ENCODE results near the gene E2F6.

Gene E2F6

DNA sequence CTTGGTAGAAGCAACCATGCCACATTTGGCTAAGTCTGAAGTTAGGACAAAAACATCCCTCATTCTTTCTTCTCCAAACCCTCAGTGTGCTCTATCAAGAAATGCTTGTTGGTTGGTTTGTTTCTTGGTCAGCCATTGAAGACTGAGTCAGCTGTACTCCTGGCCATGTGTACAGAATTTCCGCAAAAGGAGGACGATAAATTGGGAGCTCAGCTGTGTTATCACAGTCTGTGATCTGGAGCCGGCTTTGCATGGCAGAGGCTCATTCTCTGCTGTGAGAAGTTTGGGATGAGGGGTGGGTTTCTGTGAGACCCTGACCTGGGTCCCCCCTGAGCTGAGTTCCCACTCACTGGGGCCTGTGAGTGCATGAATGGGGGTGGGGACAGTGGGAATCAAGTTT is 26.3 kb upstream of the E2F6 start:
- DNase-seq (ENCODE audit: extremely low read depth, insufficient read length) = no peak
- no peaks in the 10 kb centered on the region for H3K36me3 ChIP-seq (ENCODE audit: control insufficient read depth, insufficient read depth, low read length)
- H3K27me3 ChIP-seq (replicated peaks; ENCODE audit: control insufficient read depth, insufficient read depth, low read length) = no peaks in the 10 kb centered on the region
- H3K4me3 ChIP-seq (replicated peaks; ENCODE audit: low read depth, low read length) = no peak overlapping the region
- TF ChIP-seq, protein P1, sequence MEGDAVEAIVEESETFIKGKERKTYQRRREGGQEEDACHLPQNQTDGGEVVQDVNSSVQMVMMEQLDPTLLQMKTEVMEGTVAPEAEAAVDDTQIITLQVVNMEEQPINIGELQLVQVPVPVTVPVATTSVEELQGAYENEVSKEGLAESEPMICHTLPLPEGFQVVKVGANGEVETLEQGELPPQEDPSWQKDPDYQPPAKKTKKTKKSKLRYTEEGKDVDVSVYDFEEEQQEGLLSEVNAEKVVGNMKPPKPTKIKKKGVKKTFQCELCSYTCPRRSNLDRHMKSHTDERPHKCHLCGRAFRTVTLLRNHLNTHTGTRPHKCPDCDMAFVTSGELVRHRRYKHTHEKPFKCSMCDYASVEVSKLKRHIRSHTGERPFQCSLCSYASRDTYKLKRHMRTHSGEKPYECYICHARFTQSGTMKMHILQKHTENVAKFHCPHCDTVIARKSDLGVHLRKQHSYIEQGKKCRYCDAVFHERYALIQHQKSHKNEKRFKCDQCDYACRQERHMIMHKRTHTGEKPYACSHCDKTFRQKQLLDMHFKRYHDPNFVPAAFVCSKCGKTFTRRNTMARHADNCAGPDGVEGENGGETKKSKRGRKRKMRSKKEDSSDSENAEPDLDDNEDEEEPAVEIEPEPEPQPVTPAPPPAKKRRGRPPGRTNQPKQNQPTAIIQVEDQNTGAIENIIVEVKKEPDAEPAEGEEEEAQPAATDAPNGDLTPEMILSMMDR (IDR thresholded peaks at IDR 0.05; ENCODE audit: insufficient read depth, low read length, poor library complexity, severe bottlenecking) = no peak

DNA sequence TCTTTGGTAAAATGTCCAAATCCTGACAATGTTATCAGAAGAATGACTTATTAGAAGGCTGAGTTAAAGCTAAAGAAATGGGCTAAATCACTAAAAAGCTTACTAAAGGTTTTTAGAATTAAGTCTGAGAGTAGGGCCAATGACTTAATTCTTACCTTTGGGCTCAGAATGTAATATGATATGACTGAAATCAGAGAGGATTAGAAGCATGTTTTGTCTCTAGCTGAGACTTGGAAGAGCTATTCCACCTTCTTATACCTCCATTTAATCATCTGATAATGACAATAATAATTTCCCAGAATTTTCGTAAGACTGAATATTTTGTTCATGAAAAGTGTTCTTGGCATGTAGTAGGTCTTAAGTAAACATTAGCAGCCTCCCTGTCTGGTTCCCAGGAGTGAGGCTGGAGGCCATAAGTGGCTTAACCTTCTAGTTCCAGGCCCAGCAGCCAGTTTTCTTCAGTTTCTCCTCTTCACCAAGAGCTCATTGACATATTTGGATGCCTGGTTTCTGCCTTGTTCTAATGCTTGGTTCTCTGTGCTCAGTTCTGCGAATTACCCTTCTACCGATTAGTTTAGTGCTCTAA is 25.5 kb upstream of the E2F6 start:
- Histone ChIP-seq H3K36me3 (ENCODE audit: control insufficient read depth, insufficient read depth, low read length) (no peaks in the 10 kb centered on the region), H3K4me3 (replicated peaks; ENCODE audit: low read depth, low read length) (no peak overlapping the region), H3K27me3 (replicated peaks; ENCODE audit: control insufficient read depth, insufficient read depth, low read length) (no peaks in the 10 kb centered on the region)
- DNase-seq (ENCODE audit: extremely low read depth, insufficient read length) = no peak
- TF ChIP-seq, protein P1 (IDR thresholded peaks at IDR 0.05; ENCODE audit: insufficient read depth, low read length, poor library complexity, severe bottlenecking) = no peak

DNA sequence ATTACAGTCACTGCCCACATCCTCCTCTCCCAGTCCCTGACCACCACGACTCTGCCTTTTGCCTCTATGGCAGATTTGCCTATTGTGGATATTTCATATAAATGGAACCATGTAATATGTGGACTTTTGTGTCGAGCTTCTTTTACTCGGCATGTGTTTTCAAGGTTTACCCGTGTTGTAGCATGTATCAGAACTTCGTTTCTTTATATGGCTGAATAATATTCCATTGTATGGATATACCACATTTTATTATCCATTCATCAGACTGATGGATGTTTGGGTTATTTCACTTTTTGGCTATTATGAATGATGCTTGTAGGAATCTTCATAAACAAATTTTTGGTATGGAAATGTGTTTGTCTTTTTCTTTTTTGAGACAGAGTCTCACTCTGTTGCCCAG is 24.2 kb upstream of the E2F6 start:
- Histone ChIP-seq H3K27me3 (replicated peaks; ENCODE audit: control insufficient read depth, insufficient read depth, low read length) (no peaks in the 10 kb centered on the region), H3K36me3 (ENCODE audit: control insufficient read depth, insufficient read depth, low read length) (no peaks in the 10 kb centered on the region), H3K4me3 (replicated peaks; ENCODE audit: low read depth, low read length) (no peak overlapping the region)
- no peak for DNase-seq (ENCODE audit: extremely low read depth, insufficient read length)
- TF ChIP-seq, protein P1 (IDR thresholded peaks at IDR 0.05; ENCODE audit: insufficient read depth, low read length, poor library complexity, severe bottlenecking) = no peak

DNA sequence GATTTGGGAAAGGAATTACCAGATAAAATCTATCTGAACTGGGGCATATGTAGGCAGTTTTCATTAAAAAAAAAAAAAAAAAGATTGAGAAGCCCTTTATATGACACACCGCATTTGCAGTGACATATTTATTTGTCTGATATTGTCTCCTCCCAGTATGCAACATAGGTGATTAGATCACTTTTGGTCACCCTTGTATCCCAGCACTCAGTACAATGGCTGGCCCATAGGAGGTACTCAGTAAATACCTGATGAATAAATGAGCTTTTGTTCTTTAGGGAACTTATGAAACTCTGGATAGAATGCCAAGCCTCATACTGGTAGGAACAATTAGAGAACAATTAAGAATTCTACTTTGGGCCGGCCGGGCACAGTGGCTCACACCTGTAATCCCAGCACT is 22.8 kb upstream of the E2F6 start:
- Histone ChIP-seq H3K4me3 (replicated peaks; ENCODE audit: low read depth, low read length) (no peak overlapping the region), H3K36me3 (ENCODE audit: control insufficient read depth, insufficient read depth, low read length) (no peaks in the 10 kb centered on the region), H3K27me3 (replicated peaks; ENCODE audit: control insufficient read depth, insufficient read depth, low read length) (no peaks in the 10 kb centered on the region; the same call in 1 of the 2 replicates)
- TF ChIP-seq, protein P1 (IDR thresholded peaks at IDR 0.05; ENCODE audit: insufficient read depth, low read length, poor library complexity, severe bottlenecking) = no peak
- no peak for DNase-seq (ENCODE audit: extremely low read depth, insufficient read length)

DNA sequence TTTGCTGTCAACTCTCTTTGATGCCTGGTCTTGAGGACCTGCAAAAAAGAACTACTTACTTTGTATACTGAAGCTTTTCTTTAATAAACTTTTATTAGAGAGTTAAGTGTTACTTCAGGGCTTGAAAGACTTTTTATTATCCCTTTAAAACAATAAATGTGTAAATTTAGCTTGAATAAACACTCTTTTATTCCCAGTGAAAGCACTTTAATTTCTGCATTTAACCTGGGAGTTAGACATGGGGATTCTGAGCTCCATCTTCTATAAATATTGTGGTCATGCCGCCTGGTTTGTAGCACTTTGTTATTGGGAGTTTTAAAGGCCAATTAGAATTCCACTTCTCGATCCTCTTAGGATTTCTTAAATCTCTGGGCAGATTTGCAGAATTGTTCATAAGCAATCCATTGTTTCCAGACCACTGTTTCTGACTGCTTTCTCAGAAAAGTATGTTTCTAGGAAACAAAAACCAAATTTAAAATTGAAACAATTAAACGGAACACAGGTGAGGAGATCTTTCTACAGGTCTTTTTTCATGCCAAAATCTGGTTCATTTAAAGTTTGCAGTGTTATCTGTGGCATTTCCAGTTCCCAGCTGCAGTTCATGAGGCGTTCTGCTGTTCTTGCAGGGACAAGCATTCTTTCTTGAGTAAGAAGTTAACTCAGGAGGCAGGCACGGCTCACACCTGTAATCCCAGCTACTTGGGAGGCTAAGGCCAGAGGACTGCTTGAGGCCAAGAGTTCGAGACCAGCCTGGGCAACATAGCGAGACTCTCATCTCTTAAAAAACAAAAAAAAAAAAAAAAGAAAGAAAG is 18.1 kb upstream of the E2F6 start:
- TF ChIP-seq, protein P1 (IDR thresholded peaks at IDR 0.05; ENCODE audit: insufficient read depth, low read length, poor library complexity, severe bottlenecking) = no peak
- H3K27me3 ChIP-seq (replicated peaks; ENCODE audit: control insufficient read depth, insufficient read depth, low read length) = no peaks in the 10 kb centered on the region; the same call in 1 of the 2 replicates

More for the DNA sequence above, 18.1 kb upstream of the E2F6 start:
- H3K4me3 ChIP-seq (replicated peaks; ENCODE audit: low read depth, low read length) = no peak overlapping the region
- DNase-seq (ENCODE audit: extremely low read depth, insufficient read length) = no peak
- no peaks in the 10 kb centered on the region for H3K36me3 ChIP-seq (ENCODE audit: control insufficient read depth, insufficient read depth, low read length)

Measured in GM06990 (cell line).